Heart left ventricle (tissue), 13 donors: ENCODE results near the gene UBP1.

Experiments
- CTCF ChIP-seq, 12 donors: fragments of 200-600 bp; sonication (generic) in 4 of 12; IDR thresholded peaks; one replicate each; pipeline versions ENCODE4 v1.5.0 to v1.8.0; 2018 to 2022; ENCODE audit warnings: antibody characterized with exemption in 12 of 12, mild to moderate bottlenecking in 5 of 12
- POLR2A ChIP-seq, 2 donors: fragments of 450-650 bp; IDR thresholded peaks; one replicate each; pipeline ENCODE4 v1.6.1; 2017; ENCODE audit warnings: antibody characterized with exemption in 2 of 2, mild to moderate bottlenecking in 2 of 2, moderate library complexity in 2 of 2
- donor health status: ischemic (EF 13 %, LVEDD 7.1; RV severe dilation, severe dysfunction).
- donor health status: DM: no; HTN: yes; CAD: no.
- donor health status: DM: no; HTN: no; CAD: no.
- donor health status: ischemic (EF 25% LVEDD 6.9; RV normal size, moderate dysfunction).
- donor health status: ischemic (EF 25% LVEDD 5.7; RV mildly dilated, moderate dysfunction).
- donor health status: ischemic (EF 35%, LVEDD 5.7; RV mildly dilated, moderate dysfunction).
- donor health status: nonischemic (EF 11% LVEDD 7.7; RV severe dilation, severe dysfunction).
- donor health status: DM: yes; HTN: yes; CAD: no.
- donor health status: PGD.
- donor health status: ischemic (EF 29% LVEDD 5.4; RV normal size, mild dysfunction).
- donor health status: nonischemic (EF 23%, LVEDD 6.1; RV moderate dilation, normal function).

DNA sequence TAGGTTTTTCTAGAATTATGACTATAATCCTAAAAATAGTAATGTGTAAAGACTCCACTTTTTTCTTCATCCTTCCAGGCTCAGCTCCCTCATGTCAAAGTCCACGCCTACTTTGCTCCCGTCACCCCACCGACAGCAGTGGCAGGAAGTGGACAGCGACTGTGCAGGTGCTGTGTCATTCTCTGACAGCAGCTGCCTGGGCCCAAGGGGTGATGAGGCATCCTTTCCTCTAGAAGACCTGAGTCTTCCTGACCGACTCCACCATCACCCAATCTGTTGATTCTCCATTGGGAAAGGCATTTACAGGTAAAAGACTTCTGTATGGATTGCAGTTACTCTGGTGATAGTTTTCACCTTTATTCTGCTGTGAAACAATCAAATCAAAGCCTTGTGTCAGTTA, 54.8 kb downstream of the UBP1 start:
- TF ChIP-seq CTCF (IDR thresholded peaks at IDR 0.05) (no peak), POLR2A (IDR thresholded peaks at IDR 0.05) (no peak)
